B cell (primary cell): ENCODE data around the gene RIPOR1.

ENCODE experiments used
- EZH2 ChIP-seq: IDR thresholded peaks from 2 replicates; pipeline ENCODE4 v1.6.1; 2012; ENCODE audit warnings: borderline replicate concordance, low read depth, mild to moderate bottlenecking, moderate library complexity, low read length; ENCODE audit not compliant: insufficient read depth, poor library complexity, severe bottlenecking
- TF ChIP-seq, protein P1 (sequence below): fragments of 200-600 bp; IDR thresholded peaks from one replicate; pipeline ENCODE4 v1.8.0; 2022; ENCODE audit warnings: antibody characterized with exemption, mild to moderate bottlenecking

DNA sequence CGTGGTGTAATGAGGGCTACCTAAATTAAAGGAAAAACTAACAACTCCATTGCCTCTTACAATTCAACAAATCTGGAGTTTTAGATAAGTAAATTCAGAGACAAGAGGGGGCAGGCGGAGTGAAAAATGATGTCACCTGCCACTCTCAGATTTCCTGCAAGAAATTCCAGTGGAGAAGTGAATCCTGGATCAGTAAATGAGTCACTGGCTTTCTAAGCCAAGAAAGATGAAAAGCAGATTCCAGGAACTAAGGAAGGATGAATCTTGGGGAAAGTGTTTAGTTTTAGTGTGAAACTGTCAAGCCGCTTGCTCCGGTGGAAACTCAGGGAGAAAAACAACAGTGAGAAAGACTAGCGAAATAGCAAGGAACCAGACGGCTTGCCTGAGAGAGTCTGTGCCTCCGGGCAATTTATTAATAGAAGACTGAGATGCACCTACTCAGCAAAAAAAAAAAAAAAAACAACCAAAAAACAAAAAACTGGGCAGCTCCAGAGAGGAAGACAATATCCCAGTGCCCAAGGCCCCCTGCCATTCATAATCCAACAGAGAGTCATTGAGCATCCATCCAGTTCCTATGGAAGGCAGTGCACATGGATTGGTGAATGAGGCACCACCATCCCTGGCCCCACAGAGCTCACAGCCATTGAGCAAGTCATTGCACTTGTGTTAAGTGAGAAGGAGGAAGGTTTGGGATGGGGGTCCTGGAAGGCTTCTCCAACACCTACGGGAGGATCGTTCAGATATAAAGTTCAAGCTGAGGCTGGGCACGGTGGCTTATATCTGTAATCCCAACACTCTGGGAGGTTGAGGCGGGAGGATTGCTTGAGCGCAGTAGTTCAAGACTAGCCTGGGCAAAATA, 12.1 kb upstream of the RIPOR1 start:
- TF ChIP-seq, protein P1, sequence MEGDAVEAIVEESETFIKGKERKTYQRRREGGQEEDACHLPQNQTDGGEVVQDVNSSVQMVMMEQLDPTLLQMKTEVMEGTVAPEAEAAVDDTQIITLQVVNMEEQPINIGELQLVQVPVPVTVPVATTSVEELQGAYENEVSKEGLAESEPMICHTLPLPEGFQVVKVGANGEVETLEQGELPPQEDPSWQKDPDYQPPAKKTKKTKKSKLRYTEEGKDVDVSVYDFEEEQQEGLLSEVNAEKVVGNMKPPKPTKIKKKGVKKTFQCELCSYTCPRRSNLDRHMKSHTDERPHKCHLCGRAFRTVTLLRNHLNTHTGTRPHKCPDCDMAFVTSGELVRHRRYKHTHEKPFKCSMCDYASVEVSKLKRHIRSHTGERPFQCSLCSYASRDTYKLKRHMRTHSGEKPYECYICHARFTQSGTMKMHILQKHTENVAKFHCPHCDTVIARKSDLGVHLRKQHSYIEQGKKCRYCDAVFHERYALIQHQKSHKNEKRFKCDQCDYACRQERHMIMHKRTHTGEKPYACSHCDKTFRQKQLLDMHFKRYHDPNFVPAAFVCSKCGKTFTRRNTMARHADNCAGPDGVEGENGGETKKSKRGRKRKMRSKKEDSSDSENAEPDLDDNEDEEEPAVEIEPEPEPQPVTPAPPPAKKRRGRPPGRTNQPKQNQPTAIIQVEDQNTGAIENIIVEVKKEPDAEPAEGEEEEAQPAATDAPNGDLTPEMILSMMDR = no peak
- TF ChIP-seq EZH2 = no peak
